ENCODE results near the gene GKN1. TPM values are rescaled to one million over a fixed set of nuclear protein-coding genes. Genes with fewer than 3 reads are reported as not detected.
A peak's percentile ranks its signal among the peaks of the same experiment; 100 is the strongest.

The GKN1 gene
- total RNA-seq, 1 experiment from 2014 or later: not detected

- Histone ChIP-seq H3K9me3 (ENCODE audit: control insufficient read depth, low read depth, low read length) (no peaks in the 10 kb centered on the region), H4K8ac (replicated peaks; ENCODE audit: insufficient read length, low read depth, low read length) (no peak within 1 kb of the TSS), H4K5ac (ENCODE audit: insufficient read length, low read depth, low read length) (no peak within 1 kb of the TSS), H3K18ac (ENCODE audit: insufficient read length, low read depth, low read length) (peak within 1 kb of the TSS; percentile 79), H3K79me2 (ENCODE audit: insufficient read depth, low read length) (no peaks in the 10 kb centered on the region), H3K9ac (ENCODE audit: extremely low read depth, insufficient read length, low read length) (peak within 1 kb of the TSS; percentile 48), H2BK120ac (ENCODE audit: low read depth, low read length, poor library complexity, severe bottlenecking) (no peak within 1 kb of the TSS), H3K79me1 (ENCODE audit: insufficient read depth, low read depth, low read length, poor library complexity, severe bottlenecking) (no peaks in the 10 kb centered on the region), H2AK5ac (ENCODE audit: insufficient read length, low read length) (no peak within 1 kb of the TSS), H3K4me1 (ENCODE audit: insufficient read depth, low read length) (no peaks in the 10 kb centered on the region), H3T11ph (ENCODE audit: low read length) (no peak within 1 kb of the TSS), H2BK20ac (ENCODE audit: low read depth, low read length, poor library complexity, severe bottlenecking) (no peak within 1 kb of the TSS), H3K27ac (ENCODE audit: insufficient read length, low read depth, low read length) (no peak within 1 kb of the TSS), H3K23ac (ENCODE audit: insufficient read length, low read depth, low read length) (no peak within 1 kb of the TSS), H3K23me2 (ENCODE audit: insufficient read length, low read depth, low read length, poor library complexity, severe bottlenecking) (peaks cover 8% of the 10 kb centered on the region), H3K4ac (ENCODE audit: low read depth, low read length) (no peak within 1 kb of the TSS), H2AFZ (ENCODE audit: low read length) (no peak within 1 kb of the TSS), H4K91ac (ENCODE audit: insufficient read length, low read depth, low read length) (no peak within 1 kb of the TSS), H3K14ac (ENCODE audit: insufficient read depth, low read length) (peak within 1 kb of the TSS; percentile 88), H3K27me3 (ENCODE audit: insufficient read depth, low read length) (no peaks in the 10 kb centered on the region), H2BK12ac (ENCODE audit: insufficient read length, low read depth, low read length) (no peak within 1 kb of the TSS), H4K20me1 (ENCODE audit: control insufficient read depth, insufficient read depth, insufficient read length) (no peaks in the 10 kb centered on the region), H2BK15ac (ENCODE audit: low read depth, low read length) (no peak within 1 kb of the TSS), H3K4me2 (ENCODE audit: insufficient read depth, insufficient read length, low read length) (peak within 1 kb of the TSS; percentile 63), H3K56ac (ENCODE audit: insufficient read length, low read depth, low read length) (no peak within 1 kb of the TSS), H2BK5ac (ENCODE audit: insufficient read length, low read length) (no peak within 1 kb of the TSS)
- Mint-ChIP-seq H3K4me1 (peaks cover 18 to 24% of the 10 kb centered on the region in 2 experiments), H3K27me3 (ENCODE audit: low read depth) (peaks cover 38% of the 10 kb centered on the region), H3K27ac (peak within 1 kb of the TSS in 2 of 3 experiments; percentile 95 to 96; a peak in 4 of 7 replicates), H3K4me3 (peak within 1 kb of the TSS; percentile 96 to 98), H3K36me3 (ENCODE audit: insufficient read depth in 1 of 3, low read depth in 3 of 3) (0 out of 7 replicates have a peak, but pooled peaks cover 0 to 2% (median 0%) of the 10 kb centered on the region in 3 experiments), H3K9me3 (no peaks in the 10 kb centered on the region)
- no CpG with 5 or more reads among the region's 63 CpGs for WGBS (ENCODE audit: extremely low coverage, insufficient read length, low lambda C conversion rate)
- peak; percentile 72 for DNase-seq
- TF ChIP-seq, protein P1, sequence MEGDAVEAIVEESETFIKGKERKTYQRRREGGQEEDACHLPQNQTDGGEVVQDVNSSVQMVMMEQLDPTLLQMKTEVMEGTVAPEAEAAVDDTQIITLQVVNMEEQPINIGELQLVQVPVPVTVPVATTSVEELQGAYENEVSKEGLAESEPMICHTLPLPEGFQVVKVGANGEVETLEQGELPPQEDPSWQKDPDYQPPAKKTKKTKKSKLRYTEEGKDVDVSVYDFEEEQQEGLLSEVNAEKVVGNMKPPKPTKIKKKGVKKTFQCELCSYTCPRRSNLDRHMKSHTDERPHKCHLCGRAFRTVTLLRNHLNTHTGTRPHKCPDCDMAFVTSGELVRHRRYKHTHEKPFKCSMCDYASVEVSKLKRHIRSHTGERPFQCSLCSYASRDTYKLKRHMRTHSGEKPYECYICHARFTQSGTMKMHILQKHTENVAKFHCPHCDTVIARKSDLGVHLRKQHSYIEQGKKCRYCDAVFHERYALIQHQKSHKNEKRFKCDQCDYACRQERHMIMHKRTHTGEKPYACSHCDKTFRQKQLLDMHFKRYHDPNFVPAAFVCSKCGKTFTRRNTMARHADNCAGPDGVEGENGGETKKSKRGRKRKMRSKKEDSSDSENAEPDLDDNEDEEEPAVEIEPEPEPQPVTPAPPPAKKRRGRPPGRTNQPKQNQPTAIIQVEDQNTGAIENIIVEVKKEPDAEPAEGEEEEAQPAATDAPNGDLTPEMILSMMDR (conservative IDR thresholded peaks at IDR 0.05): no peak
Observed at GRCh38 chr2:69013142-69013839, 38.9 kb downstream of the GKN1 start, which contains the start of gene ANTXR1. TSS of gene ANTXR1 (plus strand) at chr2:69013179. CDS start at chr2:69013500, 321 bp downstream.
